Bronchial epithelial cell (primary cell): ENCODE measurements around the gene BRWD1. TPM values are rescaled to one million over a fixed set of nuclear protein-coding genes. Genes with fewer than 3 reads are reported as not detected.
"Not testable (repeated sequence)": the region's sequence is repeated elsewhere in the genome, so short reads cannot be mapped to it uniquely, and the experiment has no call there.

ENCODE experiments used
- DNase-seq: peaks from one replicate; pipeline ENCODE4 v3.0.0-alpha.2; 2010; ENCODE audit warnings: low read depth
- FAIRE-seq: peaks from 2 replicates; lab custom pipeline; 2011; peaks lifted over from hg19 to GRCh38; lab: Jason Lieb, UNC
- H3K27me3 ChIP-seq: 2 replicates; pipeline ENCODE4 v1.5.1; 2011; ENCODE audit warnings: low read length; ENCODE audit not compliant: control insufficient read depth, insufficient read depth
- H3K36me3 ChIP-seq: 2 replicates; pipeline ENCODE4 v1.5.1; 2011; ENCODE audit warnings: low read length; ENCODE audit not compliant: control insufficient read depth, insufficient read depth
- H3K4me3 ChIP-seq: 2 replicates; pipeline ENCODE4 v1.5.1; 2011; ENCODE audit warnings: mild to moderate bottlenecking, low read depth, low read length, control low read depth
- total RNA-seq: library from RNA; depleted of rRNA; stranded (reverse); fragments of >200 nt; gene quantifications from 2 replicates; pipeline ENCODE4 v1.2.1, GENCODE V29; 2014
- TF ChIP-seq, protein P1 (sequence below): IDR thresholded peaks from 2 replicates; pipeline ENCODE4 v1.5.1; 2011; ENCODE audit warnings: mild to moderate bottlenecking, moderate library complexity, low read length, control low read depth, inconsistent platforms; ENCODE audit not compliant: insufficient read depth, severe bottlenecking

The BRWD1 gene
- total RNA-seq, 1 donor from 2014 or later = 71.6 TPM

DNA sequence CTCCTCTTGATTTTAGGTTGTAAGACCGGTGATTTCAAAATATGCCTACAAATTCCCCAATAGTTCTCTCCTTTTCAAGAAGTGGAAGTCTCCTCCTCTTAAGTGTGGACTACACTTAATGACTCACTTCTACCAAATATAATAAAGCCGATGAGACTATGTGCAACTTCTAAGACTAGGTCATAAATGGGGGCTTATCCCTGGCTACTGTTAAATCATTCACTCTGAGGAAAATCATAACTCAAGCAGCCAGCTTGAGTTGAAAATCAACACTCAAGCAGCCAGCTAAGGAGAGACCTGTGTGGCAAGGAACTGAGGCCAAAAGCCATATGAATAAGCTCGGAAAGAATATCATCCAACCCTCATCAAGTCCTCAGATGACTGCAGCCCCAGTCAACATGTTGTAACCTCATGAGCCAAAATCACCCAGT, 80.6 kb downstream of the BRWD1 start:
- Histone ChIP-seq H3K4me3 (no peak overlapping the region), H3K36me3 (peaks cover 14% of the 10 kb centered on the region), H3K27me3 (no peaks in the 10 kb centered on the region)
- FAIRE-seq (no peak), DNase-seq (no peak)
- TF ChIP-seq, protein P1, sequence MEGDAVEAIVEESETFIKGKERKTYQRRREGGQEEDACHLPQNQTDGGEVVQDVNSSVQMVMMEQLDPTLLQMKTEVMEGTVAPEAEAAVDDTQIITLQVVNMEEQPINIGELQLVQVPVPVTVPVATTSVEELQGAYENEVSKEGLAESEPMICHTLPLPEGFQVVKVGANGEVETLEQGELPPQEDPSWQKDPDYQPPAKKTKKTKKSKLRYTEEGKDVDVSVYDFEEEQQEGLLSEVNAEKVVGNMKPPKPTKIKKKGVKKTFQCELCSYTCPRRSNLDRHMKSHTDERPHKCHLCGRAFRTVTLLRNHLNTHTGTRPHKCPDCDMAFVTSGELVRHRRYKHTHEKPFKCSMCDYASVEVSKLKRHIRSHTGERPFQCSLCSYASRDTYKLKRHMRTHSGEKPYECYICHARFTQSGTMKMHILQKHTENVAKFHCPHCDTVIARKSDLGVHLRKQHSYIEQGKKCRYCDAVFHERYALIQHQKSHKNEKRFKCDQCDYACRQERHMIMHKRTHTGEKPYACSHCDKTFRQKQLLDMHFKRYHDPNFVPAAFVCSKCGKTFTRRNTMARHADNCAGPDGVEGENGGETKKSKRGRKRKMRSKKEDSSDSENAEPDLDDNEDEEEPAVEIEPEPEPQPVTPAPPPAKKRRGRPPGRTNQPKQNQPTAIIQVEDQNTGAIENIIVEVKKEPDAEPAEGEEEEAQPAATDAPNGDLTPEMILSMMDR = no peak

DNA sequence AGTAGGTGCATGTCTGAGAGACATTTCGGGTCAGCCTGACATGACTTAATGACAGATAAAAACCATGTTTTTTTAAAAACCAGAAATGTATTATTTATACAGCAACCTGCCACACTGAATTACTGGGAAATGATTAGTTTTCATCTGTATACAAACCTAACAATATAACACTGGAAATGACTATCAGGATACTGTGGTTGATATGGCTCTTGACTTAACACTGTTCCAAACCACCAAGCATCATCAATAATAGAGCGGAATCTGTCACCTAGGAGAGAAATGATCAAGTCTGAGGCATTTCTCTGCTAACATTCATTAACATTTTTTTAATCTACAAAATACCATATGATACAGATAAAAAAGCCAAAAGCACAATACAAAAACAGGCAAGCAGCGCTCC, 88.5 kb downstream of the BRWD1 start:
- DNase-seq (no peak), FAIRE-seq (no peak)
- peaks cover 5% of the 10 kb centered on the region for H3K36me3 ChIP-seq
- no peak overlapping the region for H3K4me3 ChIP-seq
- TF ChIP-seq, protein P1 = no peak
- no peaks in the 10 kb centered on the region for H3K27me3 ChIP-seq

DNA sequence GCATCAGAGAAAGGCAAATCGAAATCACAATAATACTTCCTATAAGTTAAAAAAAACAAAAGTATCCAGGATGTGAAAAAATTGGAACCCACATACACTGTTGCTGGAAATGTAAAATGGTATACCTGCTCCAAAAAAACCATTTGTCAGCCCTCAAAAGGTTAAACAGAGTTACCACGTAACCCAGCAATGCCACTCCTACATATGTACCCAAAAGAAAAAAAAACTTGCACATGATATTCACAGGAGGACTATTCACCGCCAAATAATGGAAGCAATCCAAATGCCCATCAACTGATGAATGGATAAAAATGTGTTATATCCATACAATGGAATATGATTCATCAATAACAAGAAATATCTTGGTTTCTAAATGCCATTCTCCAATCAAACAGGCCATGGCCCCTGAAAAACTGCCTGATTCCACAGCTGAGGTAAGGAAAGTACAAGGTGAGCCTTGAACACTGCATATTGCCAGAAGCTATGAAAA, 91.4 kb downstream of the BRWD1 start:
- no peak overlapping the region for H3K4me3 ChIP-seq
- H3K36me3 ChIP-seq = peaks cover 1% of the 10 kb centered on the region
- FAIRE-seq (no peak), DNase-seq (peak; percentile 6)
- TF ChIP-seq, protein P1 = no peak
- no peaks in the 10 kb centered on the region for H3K27me3 ChIP-seq

DNA sequence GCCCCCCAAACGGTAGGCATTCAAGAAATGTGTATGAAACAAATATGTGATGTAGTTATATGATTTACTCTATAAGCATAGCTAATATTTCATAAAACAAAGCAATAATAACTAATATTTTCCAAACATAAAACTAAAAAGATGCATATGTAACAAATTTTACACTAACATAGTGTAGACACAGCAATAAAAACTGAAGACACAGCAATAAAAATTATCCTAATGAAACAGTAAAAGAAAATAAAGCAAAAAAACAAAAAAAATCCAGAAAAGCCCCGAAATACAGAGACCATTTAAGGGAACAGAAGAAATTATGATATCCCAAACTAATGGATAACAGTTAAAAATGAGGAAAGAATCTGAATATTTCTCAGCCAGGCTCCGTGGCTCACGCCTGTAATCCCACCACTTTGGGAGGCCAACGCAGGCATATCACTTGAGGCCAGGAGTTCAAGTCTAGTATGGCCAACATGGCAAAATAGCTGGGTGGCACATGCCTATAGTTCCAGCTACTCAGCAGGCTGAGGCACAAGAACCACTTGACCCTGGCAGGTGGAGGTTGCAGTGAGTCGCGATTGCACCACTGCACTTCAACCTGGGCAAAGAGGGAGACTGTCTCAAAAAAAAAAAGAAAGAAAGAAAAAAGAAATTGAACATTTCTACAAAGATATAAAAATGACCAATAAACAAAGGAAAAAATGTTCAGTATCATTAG, 92.0 kb downstream of the BRWD1 start:
- Histone ChIP-seq H3K36me3 (peaks cover 1% of the 10 kb centered on the region), H3K4me3 (no peak overlapping the region), H3K27me3 (no peaks in the 10 kb centered on the region)
- FAIRE-seq = no peak
- DNase-seq = peak; percentile 22
- TF ChIP-seq, protein P1 = no peak

DNA sequence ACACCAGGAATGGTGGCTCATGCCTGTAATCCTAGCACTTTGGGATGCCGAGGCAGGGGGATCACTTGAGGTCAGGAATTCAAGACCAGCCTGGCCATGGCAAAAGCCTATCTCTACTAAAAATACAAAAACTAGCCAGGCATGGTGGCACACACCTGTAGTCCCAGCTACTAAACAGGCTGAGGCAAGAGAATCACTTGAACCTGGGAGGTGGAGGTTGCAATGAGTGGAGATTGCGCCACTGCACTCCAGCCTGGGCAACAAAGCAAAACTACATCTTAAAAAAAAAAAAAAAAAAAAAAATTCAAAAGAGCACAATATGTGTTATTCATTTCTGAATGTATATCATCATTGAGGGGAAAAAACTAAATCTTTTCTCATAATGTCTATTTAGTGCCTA, 92.6 kb downstream of the BRWD1 start:
- FAIRE-seq, H3K4me3 ChIP-seq, DNase-seq, H3K36me3 ChIP-seq, H3K27me3 ChIP-seq: not testable (repeated sequence)

DNA sequence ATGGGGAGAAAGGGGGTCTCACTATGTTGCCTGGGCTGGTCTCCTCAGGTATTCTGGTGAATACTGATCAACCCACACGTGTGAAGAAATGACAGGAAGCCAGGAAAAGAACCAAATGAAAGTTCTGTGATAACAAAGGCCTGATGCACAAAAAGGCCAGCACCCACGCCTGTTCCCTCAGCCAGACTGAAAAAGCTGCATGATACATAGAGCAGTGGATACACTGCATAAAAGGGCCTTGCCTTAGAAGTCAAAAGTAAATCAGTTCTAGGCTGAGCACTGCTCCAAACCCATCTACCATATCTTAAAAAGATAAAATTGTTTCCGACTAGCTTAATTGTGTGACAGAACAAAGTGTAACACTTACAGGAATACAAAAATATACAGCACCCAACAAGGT, 93.3 kb downstream of the BRWD1 start:
- no peak for FAIRE-seq

More for the DNA sequence above, 93.3 kb downstream of the BRWD1 start:
- no peak overlapping the region for H3K4me3 ChIP-seq
- no peak for DNase-seq
- peaks cover 3% of the 10 kb centered on the region for H3K36me3 ChIP-seq
- TF ChIP-seq, protein P1 = no peak
- H3K27me3 ChIP-seq = no peaks in the 10 kb centered on the region
